ENCODE measurements around the gene GPR21. TPM values are rescaled to one million over a fixed set of nuclear protein-coding genes. Genes with fewer than 3 reads are reported as not detected.

GPR21 gene, protein sequence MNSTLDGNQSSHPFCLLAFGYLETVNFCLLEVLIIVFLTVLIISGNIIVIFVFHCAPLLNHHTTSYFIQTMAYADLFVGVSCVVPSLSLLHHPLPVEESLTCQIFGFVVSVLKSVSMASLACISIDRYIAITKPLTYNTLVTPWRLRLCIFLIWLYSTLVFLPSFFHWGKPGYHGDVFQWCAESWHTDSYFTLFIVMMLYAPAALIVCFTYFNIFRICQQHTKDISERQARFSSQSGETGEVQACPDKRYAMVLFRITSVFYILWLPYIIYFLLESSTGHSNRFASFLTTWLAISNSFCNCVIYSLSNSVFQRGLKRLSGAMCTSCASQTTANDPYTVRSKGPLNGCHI
- total RNA-seq (2014; rRNA removed; shearing (Covaris generic)), result 0.65 TPM in 1 of 2 replicates, not detected in the other
- not detected in 2 replicates for polyA plus RNA-seq (2016; fragmentation: Nextera tagmentation; extraction: Ambion mirVana)

DNA sequence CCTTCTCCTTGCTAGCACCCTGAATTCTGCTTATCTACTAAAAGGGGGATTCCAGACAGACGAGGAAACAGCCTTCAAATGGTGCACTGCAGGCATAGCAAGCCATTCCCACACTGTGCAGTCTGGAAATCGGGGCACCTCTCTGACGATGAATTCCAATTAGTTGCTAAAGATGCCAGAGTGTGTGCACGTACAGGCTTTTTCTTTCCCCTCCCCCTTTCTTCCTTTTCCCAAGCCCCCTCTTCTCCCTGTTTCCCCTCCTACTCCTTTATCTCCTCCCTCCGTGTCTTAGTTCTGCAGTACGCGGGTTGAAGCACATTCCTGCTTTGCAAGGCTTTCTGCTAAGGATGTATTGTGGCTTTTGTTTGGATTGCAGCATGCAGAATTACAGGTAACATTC lies at the start of gene GPR21:
Gene GPR21, plus strand, starts transcription at position 316 of the 400 bp plus-strand sequence. CDS start 900 bp downstream, outside the sequence.
- no peak within 1 kb of the TSS for H3K4me2 ChIP-seq (ENCODE audit: unreplicated experiment)
- no peak within 1 kb of the TSS for H3K9ac ChIP-seq
- WGBS, 2 experiments (ENCODE audit: low coverage in 1 of 2, low lambda C conversion rate in 2 of 2, missing lambda C conversion rate in 2 of 2), result 90 to 97% methylated on average over 6 to 7 of the region's 7 CpGs
- no peak within 1 kb of the TSS for H3K4me3 ChIP-seq
- H3K79me2 ChIP-seq (ENCODE audit: insufficient read depth), result no peaks in the 10 kb centered on the region
- no peaks in the 10 kb centered on the region for H3K27me3 ChIP-seq (replicated peaks; ENCODE audit: insufficient read depth)
- H3K36me3 ChIP-seq (ENCODE audit: low read depth), result no peaks in the 10 kb centered on the region
- peaks cover 16% of the 10 kb centered on the region for H3K4me1 ChIP-seq (ENCODE audit: insufficient read depth)
- H3K27ac ChIP-seq, result no peak within 1 kb of the TSS
- H3K9me3 ChIP-seq (ENCODE audit: low read depth), result no peaks in the 10 kb centered on the region
- H4K20me1 ChIP-seq (ENCODE audit: insufficient read depth), result peaks cover 5% of the 10 kb centered on the region; the same call in 1 of the 2 replicates
- H3K9me2 ChIP-seq (ENCODE audit: insufficient read depth), result no peaks in the 10 kb centered on the region
- TF ChIP-seq EZH2phosphoT487 (IDR thresholded peaks at IDR 0.05; ENCODE audit: insufficient read depth, low read depth) (no peak), EZH2 (IDR thresholded peaks at IDR 0.05; ENCODE audit: insufficient read depth, poor library complexity, severe bottlenecking) (no peak)
- peaks cover 4% of the 10 kb centered on the region; the same call in 1 of the 2 replicates for H3F3A ChIP-seq (ENCODE audit: insufficient read depth)
- in situ Hi-C loops (cut with MboI), result no loop called here
- H2AFZ ChIP-seq, result no peak within 1 kb of the TSS
- DNase-seq, result no peak

DNA sequence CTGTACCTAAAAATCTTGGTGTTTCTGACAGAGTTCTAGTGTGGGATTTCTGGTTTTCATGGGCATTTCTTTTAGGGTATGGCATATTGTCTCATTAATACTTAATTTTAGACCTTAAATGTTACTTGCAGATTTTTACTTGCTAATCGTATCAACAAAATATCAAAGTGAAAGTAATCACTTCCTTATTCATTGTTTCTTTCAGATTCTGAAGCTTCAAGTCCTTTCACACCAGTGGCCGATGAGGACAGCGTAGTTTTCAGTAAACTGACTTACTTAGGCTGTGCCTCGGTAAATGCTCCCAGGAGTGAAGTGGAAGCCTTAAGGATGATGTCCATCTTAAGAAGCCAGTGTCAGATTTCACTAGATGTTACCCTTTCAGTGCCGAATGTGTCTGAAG lies 47.5 kb upstream of the GPR21 start:
- in situ Hi-C loops (cut with MboI), result no loop called here
- Histone ChIP-seq H4K20me1 (ENCODE audit: insufficient read depth) (no peaks in the 10 kb centered on the region), H3K9me2 (ENCODE audit: insufficient read depth) (no peaks in the 10 kb centered on the region), H3K27me3 (replicated peaks; ENCODE audit: insufficient read depth) (no peaks in the 10 kb centered on the region), H3K36me3 (ENCODE audit: low read depth) (peaks cover 45% of the 10 kb centered on the region), H3K27ac (no peak overlapping the region), H3F3A (ENCODE audit: insufficient read depth) (peaks cover 24% of the 10 kb centered on the region), H3K79me2 (ENCODE audit: insufficient read depth) (peaks cover 9% of the 10 kb centered on the region), H3K9me3 (ENCODE audit: low read depth) (no peaks in the 10 kb centered on the region), H2AFZ (no peak overlapping the region), H3K4me3 (no peak overlapping the region), H3K4me2 (ENCODE audit: unreplicated experiment) (no peak overlapping the region), H3K9ac (no peak overlapping the region), H3K4me1 (ENCODE audit: insufficient read depth) (no peaks in the 10 kb centered on the region)
- 68 to 71% methylated on average over 5 of the region's 5 CpGs for WGBS, 2 experiments (ENCODE audit: low coverage in 1 of 2, low lambda C conversion rate in 2 of 2, missing lambda C conversion rate in 2 of 2)
- no peak for DNase-seq
- TF ChIP-seq EZH2 (IDR thresholded peaks at IDR 0.05; ENCODE audit: insufficient read depth, poor library complexity, severe bottlenecking) (no peak), EZH2phosphoT487 (IDR thresholded peaks at IDR 0.05; ENCODE audit: insufficient read depth, low read depth) (no peak)

DNA sequence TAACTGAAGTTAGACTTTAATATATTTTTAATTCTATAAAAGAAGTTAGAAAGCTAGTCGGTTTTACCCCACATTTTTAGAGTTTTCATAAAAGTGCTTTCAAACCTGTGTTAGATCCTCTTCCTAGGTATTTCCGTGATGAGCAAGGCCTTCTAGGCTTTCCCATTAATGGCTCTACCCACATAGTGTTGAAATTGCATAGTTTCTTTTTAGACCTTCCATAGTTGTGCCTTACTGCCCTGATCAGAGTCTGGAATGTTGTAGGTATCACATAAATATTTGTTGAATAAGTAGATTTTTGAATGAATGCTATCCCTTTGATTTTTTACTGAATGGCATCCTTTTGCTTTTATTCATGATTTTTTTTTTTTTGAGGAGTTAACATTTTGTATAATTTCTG lies 45.3 kb upstream of the GPR21 start:
- Histone ChIP-seq H3K9ac (no peak overlapping the region), H3K9me3 (ENCODE audit: low read depth) (no peaks in the 10 kb centered on the region), H2AFZ (no peak overlapping the region), H4K20me1 (ENCODE audit: insufficient read depth) (no peaks in the 10 kb centered on the region), H3K36me3 (ENCODE audit: low read depth) (peaks cover 45% of the 10 kb centered on the region), H3K4me1 (ENCODE audit: insufficient read depth) (peaks cover 5% of the 10 kb centered on the region), H3K4me2 (ENCODE audit: unreplicated experiment) (no peak overlapping the region), H3K79me2 (ENCODE audit: insufficient read depth) (no peaks in the 10 kb centered on the region), H3K9me2 (ENCODE audit: insufficient read depth) (no peaks in the 10 kb centered on the region), H3K27me3 (replicated peaks; ENCODE audit: insufficient read depth) (no peaks in the 10 kb centered on the region), H3K27ac (no peak overlapping the region), H3K4me3 (no peak overlapping the region), H3F3A (ENCODE audit: insufficient read depth) (peaks cover 25% of the 10 kb centered on the region)
- TF ChIP-seq EZH2 (IDR thresholded peaks at IDR 0.05; ENCODE audit: insufficient read depth, poor library complexity, severe bottlenecking), result no peak
- no peak for TF ChIP-seq EZH2phosphoT487 (IDR thresholded peaks at IDR 0.05; ENCODE audit: insufficient read depth, low read depth)
- WGBS, 2 experiments (ENCODE audit: low coverage in 1 of 2, low lambda C conversion rate in 2 of 2, missing lambda C conversion rate in 2 of 2), result 95 to 96% methylated on average over 2 of the region's 2 CpGs
- in situ Hi-C loops (cut with MboI), result no loop called here
- DNase-seq, result no peak

DNA sequence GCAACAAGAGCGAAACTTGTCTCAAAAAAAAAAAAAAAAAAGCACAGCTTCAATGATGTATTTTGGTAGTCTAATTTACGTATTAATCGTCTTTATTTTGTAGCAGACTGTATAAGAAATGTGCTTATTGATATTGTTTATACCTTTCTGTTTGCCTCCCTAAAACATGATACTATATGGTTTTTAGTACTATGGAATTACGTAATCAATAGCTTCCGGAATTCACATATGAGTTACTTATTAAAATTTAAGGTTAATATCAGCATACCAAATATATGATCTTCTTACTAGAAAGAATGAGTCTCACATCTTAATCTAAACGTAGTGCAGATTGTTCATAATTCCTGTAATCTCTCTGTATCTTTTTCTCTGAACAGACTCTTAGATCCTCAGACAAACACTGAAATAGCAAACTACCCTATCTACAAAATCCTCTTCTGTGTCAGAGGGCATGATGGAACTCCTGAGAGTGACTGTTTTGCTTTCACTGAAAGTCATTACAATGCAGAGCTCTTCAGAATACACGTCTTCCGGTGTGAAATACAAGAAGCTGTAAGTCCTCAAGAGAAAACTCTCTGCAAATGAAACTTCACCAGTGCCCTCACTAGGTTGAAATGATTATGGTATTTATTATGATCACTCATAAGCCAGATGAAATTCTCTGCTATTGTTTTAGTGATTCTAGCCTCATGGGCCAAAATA lies 44.4 kb upstream of the GPR21 start:
- TF ChIP-seq EZH2 (IDR thresholded peaks at IDR 0.05; ENCODE audit: insufficient read depth, poor library complexity, severe bottlenecking), result no peak
- TF ChIP-seq EZH2phosphoT487 (IDR thresholded peaks at IDR 0.05; ENCODE audit: insufficient read depth, low read depth), result no peak
- Histone ChIP-seq H4K20me1 (ENCODE audit: insufficient read depth) (no peaks in the 10 kb centered on the region), H3F3A (ENCODE audit: insufficient read depth) (peaks cover 25% of the 10 kb centered on the region), H3K9ac (no peak overlapping the region), H3K4me1 (ENCODE audit: insufficient read depth) (peaks cover 5% of the 10 kb centered on the region), H3K36me3 (ENCODE audit: low read depth) (peaks cover 45% of the 10 kb centered on the region), H3K4me2 (ENCODE audit: unreplicated experiment) (no peak overlapping the region), H3K27ac (no peak overlapping the region), H3K9me3 (ENCODE audit: low read depth) (no peaks in the 10 kb centered on the region), H3K27me3 (replicated peaks; ENCODE audit: insufficient read depth) (no peaks in the 10 kb centered on the region), H2AFZ (no peak overlapping the region), H3K9me2 (ENCODE audit: insufficient read depth) (no peaks in the 10 kb centered on the region), H3K79me2 (ENCODE audit: insufficient read depth) (no peaks in the 10 kb centered on the region), H3K4me3 (no peak overlapping the region)
- in situ Hi-C loops (cut with MboI), result no loop called here
- 92 to 97% methylated on average over 8 of the region's 8 CpGs for WGBS, 2 experiments (ENCODE audit: low coverage in 1 of 2, low lambda C conversion rate in 2 of 2, missing lambda C conversion rate in 2 of 2)
- DNase-seq, result no peak
